Epithelial cell of proximal tubule (primary cell): ENCODE measurements around the gene GMPR. TPM values are rescaled to one million over a fixed set of nuclear protein-coding genes. Genes with fewer than 3 reads are reported as not detected.
"Not testable (repeated sequence)": the region's sequence is repeated elsewhere in the genome, so short reads cannot be mapped to it uniquely, and the experiment has no call there.

ENCODE experiments used
- DNase-seq: peaks from one replicate; pipeline ENCODE4 v3.0.0-alpha.2; 2011; ENCODE audit warnings: low read depth
- H3K4me3 ChIP-seq: 2 replicates; pipeline ENCODE4 v1.5.1; 2011; ENCODE audit warnings: low read depth, mild to moderate bottlenecking, low read length
- CTCF ChIP-seq: conservative IDR thresholded peaks from 2 replicates; pipeline ENCODE4 v1.5.1; 2012; ENCODE audit warnings: low read depth, mild to moderate bottlenecking, low read length
- total RNA-seq: library from RNA; depleted of rRNA; stranded (reverse); fragments of >200 nt; gene quantifications from 2 replicates; pipeline ENCODE4 v1.2.3, GENCODE V29; 2015

GMPR gene
- total RNA-seq, 1 donor from 2014 or later: 0.81 TPM

DNA sequence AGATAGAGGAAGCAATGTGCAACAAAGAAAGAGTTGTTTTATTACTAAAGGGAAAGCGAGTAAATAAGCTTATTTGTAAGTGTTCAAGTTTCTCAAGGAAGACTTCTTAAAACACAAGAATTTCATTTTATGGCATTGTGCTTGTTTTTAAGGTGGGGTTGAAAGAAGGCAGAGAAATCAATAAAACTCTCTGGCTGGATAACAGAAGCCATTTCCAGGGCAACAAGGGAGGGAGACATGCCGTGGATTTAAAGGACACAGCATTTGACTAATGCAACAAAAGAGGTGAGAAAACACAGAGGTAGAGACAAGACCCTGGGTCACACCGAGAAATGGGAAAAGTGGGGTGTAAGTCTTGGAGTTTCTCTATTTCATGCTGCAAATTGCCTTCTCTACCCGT, 28.8 kb upstream of the GMPR start:
- no peak overlapping the region for H3K4me3 ChIP-seq
- no peak for TF ChIP-seq CTCF
- DNase-seq: no peak

GRCh38 chr6:16212276-16212675, 26.1 kb upstream of the GMPR start:
- TF ChIP-seq CTCF: no peak
- no peak overlapping the region for H3K4me3 ChIP-seq
- DNase-seq: no peak

DNA sequence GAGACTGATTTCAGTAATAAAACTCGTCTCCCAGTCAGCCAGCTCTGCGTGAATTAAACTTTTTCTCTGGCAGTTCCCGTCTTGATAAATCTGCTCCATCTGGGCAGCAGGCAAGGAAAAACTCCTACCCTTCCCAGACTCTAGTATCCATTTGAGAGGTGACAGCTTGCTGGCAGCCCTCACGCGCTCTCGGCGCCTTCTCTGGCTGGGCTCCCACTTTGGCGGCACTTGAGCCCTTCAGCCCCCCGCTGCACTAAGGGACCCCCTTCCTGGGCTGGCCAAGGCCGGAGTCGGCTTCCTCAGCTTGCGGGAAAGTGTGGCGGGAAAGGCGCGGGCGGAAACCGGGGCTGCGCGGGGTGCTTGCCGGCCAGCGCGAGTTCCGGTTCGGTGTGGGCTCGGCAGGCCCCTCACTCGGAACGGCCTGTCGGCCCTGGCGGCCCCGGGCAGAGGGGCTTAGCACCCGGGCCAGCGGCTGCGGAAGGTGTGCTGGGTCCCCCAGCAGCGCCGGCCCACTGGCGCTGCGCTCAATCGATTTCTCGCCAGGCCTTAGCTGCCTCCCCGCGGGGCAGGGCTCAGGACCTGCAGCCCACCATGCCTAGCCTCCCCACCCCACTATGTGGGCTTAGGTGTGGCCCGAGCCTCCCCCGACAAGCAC, 21.8 kb upstream of the GMPR start:
- DNase-seq: no peak
- H3K4me3 ChIP-seq: no peak overlapping the region
- TF ChIP-seq CTCF: no peak

DNA sequence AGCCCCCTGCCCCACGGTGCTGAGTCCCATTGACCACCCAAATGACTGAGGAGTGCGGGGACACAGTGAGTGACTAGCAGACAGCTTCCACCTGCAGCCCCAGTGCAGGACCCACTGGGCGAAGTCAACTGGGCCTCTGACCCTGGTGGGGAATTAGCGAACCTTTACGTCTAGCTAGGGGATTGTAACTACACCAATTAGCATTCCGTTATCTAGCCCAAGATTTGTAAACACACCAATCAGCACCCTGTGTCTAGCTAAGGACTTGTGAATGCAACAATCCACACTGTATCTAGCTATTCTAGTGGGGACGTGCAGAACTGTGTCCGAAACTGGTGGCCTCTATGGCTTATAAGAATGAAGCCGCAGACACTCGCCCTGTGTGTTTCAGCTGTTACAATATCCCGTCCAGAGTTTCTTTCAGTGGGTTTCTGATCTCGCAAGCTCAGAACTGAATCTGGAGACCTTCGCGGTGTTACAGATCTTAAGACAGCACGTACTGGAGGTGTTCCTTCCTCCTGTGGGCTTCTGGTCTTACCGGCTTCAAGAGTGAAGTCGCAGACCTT, 21.1 kb upstream of the GMPR start:
- no peak for TF ChIP-seq CTCF
- H3K4me3 ChIP-seq: no peak overlapping the region
- no peak for DNase-seq

DNA sequence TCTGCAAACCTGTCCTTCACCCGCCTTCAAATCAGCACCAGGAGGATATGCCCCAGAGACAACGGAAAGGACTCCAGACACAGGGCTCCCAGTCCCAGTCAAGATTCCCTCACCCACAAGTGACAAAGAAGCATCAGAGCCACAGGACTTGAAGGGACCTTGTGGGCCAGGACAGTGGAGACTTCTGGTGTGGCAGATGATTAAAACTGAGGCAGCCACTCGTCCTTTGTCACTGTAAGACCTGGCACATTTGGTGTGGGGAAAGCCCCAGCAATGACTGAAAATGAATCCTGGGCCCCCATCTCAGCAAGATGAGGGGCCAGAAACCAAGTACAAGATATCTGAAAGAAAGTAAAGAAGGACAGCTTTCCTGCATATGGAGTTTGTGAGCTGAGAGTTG, 15.6 kb upstream of the GMPR start:
- no peak for TF ChIP-seq CTCF
- no peak overlapping the region for H3K4me3 ChIP-seq
- DNase-seq: no peak

DNA sequence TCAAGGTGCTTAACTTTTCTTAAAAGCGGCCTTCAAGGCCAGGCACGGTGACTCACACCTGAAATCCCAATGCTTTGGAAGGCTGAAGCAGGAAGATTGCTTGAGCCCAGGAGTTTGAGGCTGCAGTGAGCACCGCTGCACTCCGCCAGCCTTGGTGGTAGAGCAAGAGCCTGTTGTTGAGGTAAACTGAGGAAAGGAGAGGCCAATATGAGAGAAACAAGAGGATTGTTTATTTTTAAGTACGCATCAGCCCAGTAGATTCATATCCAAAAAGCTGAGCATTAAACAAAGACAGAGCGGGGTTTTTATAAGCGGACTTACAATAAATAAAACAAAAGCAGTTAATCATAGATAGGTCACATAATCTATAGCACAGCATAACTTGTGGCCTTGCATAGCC, 15.0 kb upstream of the GMPR start:
- no peak for TF ChIP-seq CTCF
- DNase-seq: no peak
- H3K4me3 ChIP-seq: no peak overlapping the region

GRCh38 chr6:16224409-16224808, 14.0 kb upstream of the GMPR start:
- H3K4me3 ChIP-seq: no peak overlapping the region
- TF ChIP-seq CTCF: no peak
- no peak for DNase-seq

GRCh38 chr6:16225062-16225731, 13.2 kb upstream of the GMPR start:
- H3K4me3 ChIP-seq, DNase-seq: not testable (repeated sequence)

- not testable (repeated sequence) for DNase-seq, H3K4me3 ChIP-seq
Measured at GRCh38 chr6:16226117-16227047, 12.0 kb upstream of the GMPR start.
